HUES6 (cell line): ENCODE results near the gene MTMR12.
A peak's percentile ranks its signal among the peaks of the same experiment; 100 is the strongest.

Experiments used
- H3K27ac ChIP-seq: 2 replicates; pipeline ENCODE4 v1.7.0; 2013; ENCODE audit warnings: low read depth, mild to moderate bottlenecking, low read length, inconsistent platforms
- H3K27me3 ChIP-seq: 2 replicates; pipeline ENCODE4 v1.6.1; 2013; ENCODE audit warnings: low read length; ENCODE audit not compliant: control insufficient read depth, insufficient read depth
- H3K36me3 ChIP-seq: 2 replicates; pipeline ENCODE4 v1.6.1; 2013; ENCODE audit warnings: low read length; ENCODE audit not compliant: control insufficient read depth, insufficient read depth
- H3K4me1 ChIP-seq: 2 replicates; pipeline ENCODE4 v1.6.1; 2013; ENCODE audit warnings: low read length; ENCODE audit not compliant: control insufficient read depth, insufficient read depth
- H3K4me3 ChIP-seq: 2 replicates; pipeline ENCODE4 v1.5.1; 2013; ENCODE audit warnings: low read depth, low read length
- H3K9ac ChIP-seq: one replicate; pipeline ENCODE4 v1.6.1; 2013; ENCODE audit warnings: mild to moderate bottlenecking, low read length
- H3K9me3 ChIP-seq: 2 replicates; pipeline ENCODE4 v1.6.1; 2013; ENCODE audit warnings: low read depth, low read length; ENCODE audit not compliant: control insufficient read depth, insufficient read depth

Gene MTMR12, protein sequence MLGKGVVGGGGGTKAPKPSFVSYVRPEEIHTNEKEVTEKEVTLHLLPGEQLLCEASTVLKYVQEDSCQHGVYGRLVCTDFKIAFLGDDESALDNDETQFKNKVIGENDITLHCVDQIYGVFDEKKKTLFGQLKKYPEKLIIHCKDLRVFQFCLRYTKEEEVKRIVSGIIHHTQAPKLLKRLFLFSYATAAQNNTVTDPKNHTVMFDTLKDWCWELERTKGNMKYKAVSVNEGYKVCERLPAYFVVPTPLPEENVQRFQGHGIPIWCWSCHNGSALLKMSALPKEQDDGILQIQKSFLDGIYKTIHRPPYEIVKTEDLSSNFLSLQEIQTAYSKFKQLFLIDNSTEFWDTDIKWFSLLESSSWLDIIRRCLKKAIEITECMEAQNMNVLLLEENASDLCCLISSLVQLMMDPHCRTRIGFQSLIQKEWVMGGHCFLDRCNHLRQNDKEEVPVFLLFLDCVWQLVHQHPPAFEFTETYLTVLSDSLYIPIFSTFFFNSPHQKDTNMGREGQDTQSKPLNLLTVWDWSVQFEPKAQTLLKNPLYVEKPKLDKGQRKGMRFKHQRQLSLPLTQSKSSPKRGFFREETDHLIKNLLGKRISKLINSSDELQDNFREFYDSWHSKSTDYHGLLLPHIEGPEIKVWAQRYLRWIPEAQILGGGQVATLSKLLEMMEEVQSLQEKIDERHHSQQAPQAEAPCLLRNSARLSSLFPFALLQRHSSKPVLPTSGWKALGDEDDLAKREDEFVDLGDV

DNA sequence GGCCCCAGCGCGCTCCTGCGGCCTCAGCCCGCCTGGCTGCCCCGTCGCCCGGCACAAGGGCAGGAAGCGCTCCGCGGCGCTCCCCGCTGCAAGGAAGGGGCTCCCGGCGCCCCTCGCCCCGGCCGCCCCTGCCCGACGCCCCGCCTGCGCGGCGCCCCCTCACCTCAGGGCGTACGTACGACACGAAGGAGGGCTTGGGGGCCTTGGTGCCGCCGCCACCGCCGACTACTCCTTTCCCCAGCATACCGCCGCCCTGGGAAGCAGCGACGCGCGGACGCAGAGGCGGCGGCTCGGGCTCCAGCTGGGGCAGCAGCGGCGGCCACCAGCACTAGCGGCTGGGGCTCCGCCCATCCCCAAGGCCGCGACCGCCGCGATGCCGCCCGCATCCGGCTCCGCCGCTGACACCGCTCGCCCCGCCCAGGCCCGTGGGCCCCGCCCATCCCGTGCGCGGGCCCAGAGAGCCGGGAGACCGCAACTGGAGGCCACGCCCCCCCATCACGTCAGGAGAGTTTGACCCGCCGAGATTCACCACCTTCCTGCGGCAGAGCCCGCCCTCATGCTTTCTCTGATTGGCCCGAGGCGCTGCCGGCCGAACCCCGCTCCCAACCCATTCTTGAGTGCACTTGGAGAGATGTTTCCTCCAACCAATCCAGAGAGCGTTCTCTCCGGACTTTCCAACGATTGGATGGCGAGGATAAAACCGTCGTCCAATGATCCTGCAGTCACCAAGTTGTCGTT, at the start of gene MTMR12:
MTMR12 (minus strand) TSS at position 345 of the 738 bp plus-strand sequence; CDS start at position 244, 101 bp downstream.
- Histone ChIP-seq H3K9me3 (no peaks in the 10 kb centered on the region), H3K4me1 (peaks cover 9% of the 10 kb centered on the region), H3K36me3 (no peaks in the 10 kb centered on the region), H3K4me3 (peak within 1 kb of the TSS; percentile 94), H3K27me3 (no peaks in the 10 kb centered on the region), H3K27ac (peak within 1 kb of the TSS; percentile 56), H3K9ac (peak within 1 kb of the TSS; percentile 83)

DNA sequence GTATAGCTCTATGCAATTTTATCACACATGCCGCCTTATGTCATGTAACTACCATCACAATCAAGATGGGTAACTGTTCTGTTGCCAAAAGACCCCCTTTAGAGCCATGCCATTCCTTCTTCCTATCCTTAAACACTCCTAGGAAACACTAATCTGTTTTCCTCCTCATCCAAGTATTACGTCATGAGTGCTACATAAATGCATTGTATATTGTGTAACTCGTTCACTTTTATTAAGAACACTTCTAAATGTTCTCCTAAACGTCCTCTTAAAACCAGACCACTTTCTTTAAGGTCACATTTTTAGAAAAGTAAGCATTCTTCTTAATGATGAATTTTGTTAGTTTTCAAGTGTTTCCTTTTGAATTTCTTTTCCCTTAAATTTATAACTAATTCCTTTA, 49.8 kb upstream of the MTMR12 start:
- Histone ChIP-seq H3K4me3 (no peak overlapping the region), H3K4me1 (peaks cover 20% of the 10 kb centered on the region), H3K36me3 (peaks cover 40% of the 10 kb centered on the region), H3K27ac (no peak overlapping the region), H3K9ac (no peak overlapping the region), H3K9me3 (no peaks in the 10 kb centered on the region), H3K27me3 (no peaks in the 10 kb centered on the region)

DNA sequence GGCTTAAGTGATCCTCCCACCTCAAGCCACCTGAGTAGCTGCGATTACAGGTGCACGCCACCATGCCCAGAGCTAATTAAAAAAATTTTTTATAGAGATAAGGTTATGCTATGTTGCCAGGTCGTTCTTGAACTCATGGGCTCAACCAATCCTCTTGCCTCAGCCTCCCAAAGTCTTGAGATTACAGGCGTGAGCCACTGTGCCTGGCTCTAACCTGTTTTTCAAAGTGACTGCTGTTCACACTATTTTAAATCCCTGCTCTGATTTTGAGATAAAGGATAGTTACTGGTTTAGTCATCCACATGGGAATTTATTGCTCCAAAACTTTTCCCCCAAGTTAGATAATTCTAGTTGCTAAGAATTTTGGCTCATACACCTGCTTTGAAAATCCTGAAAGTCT, 48.2 kb upstream of the MTMR12 start:
- no peak overlapping the region for H3K9ac ChIP-seq
- H3K27me3 ChIP-seq, result no peaks in the 10 kb centered on the region
- peaks cover 20% of the 10 kb centered on the region for H3K4me1 ChIP-seq
- no peak overlapping the region for H3K4me3 ChIP-seq
- no peak overlapping the region for H3K27ac ChIP-seq
- peaks cover 49% of the 10 kb centered on the region for H3K36me3 ChIP-seq
- no peaks in the 10 kb centered on the region for H3K9me3 ChIP-seq

DNA sequence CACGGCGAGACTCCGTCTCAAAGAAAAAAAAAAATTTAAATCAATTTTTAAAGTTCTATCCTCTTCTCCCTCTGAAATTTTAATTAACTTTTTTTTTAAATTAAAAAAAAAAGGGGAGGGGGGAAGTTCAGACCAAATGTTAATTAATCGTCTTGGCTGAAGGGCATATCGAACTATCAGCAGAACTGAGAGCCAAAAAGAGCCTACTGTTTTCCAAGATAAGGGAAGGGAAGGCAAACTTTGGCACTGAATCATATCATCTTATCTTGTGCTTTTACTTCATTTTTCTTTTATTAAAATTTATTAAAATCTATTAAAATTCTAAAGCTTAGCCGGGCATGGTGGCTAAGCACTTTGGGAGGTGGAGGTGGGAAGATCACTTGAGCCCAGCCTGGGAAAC, 45.9 kb upstream of the MTMR12 start:
- peaks cover 20% of the 10 kb centered on the region for H3K4me1 ChIP-seq
- H3K27ac ChIP-seq, result 0 out of 2 replicates have a peak overlapping the region, but pooled peaks have one; percentile 18
- no peaks in the 10 kb centered on the region for H3K27me3 ChIP-seq
- H3K36me3 ChIP-seq, result peaks cover 55% of the 10 kb centered on the region
- no peaks in the 10 kb centered on the region for H3K9me3 ChIP-seq
- no peak overlapping the region for H3K4me3 ChIP-seq
- no peak overlapping the region for H3K9ac ChIP-seq

DNA sequence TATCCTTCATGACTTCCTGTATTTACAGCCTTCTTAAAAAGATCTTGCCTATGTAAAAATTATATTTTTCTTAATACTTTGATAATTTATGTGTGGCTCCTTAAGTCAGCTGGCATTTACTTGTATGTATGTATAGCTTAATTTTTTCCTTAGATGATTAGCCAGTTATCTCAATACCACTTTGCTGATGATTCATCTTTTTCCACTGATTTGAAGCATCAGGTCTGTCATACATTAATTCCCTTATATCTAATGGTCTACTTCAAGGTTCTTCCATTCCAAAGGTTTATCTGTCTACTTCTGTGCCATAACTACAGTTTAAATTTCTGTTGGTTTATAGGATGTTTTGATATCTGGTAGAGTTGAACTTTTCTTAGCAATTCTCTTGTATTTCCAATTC, 44.9 kb upstream of the MTMR12 start:
- Histone ChIP-seq H3K9me3 (no peaks in the 10 kb centered on the region), H3K27ac (no peak overlapping the region), H3K9ac (no peak overlapping the region), H3K4me1 (peaks cover 20% of the 10 kb centered on the region), H3K4me3 (no peak overlapping the region), H3K36me3 (peaks cover 46% of the 10 kb centered on the region), H3K27me3 (no peaks in the 10 kb centered on the region)

DNA sequence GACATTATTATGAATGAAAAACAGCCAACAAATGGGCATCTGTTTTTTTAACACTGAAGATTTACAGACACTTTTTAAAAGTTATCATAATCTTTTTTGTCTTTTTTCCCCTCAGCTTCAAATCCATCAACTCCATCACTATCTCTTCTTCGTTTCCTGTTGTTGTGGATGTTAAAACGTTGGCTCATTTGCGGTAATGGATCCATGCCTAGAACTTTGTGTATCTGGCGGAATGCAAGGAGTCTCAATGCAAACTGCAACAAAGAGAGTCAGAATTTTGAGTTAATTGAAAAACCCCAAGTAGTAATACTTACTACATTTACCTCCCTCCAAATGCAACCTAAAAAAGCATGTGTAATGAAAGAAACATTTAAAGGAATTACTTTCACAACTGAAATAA, 42.9 kb upstream of the MTMR12 start:
- peaks cover 38% of the 10 kb centered on the region for H3K36me3 ChIP-seq
- H3K27ac ChIP-seq, result no peak overlapping the region
- no peaks in the 10 kb centered on the region for H3K27me3 ChIP-seq
- no peak overlapping the region for H3K4me3 ChIP-seq
- peaks cover 15% of the 10 kb centered on the region for H3K4me1 ChIP-seq
- H3K9me3 ChIP-seq, result no peaks in the 10 kb centered on the region
- H3K9ac ChIP-seq, result no peak overlapping the region

DNA sequence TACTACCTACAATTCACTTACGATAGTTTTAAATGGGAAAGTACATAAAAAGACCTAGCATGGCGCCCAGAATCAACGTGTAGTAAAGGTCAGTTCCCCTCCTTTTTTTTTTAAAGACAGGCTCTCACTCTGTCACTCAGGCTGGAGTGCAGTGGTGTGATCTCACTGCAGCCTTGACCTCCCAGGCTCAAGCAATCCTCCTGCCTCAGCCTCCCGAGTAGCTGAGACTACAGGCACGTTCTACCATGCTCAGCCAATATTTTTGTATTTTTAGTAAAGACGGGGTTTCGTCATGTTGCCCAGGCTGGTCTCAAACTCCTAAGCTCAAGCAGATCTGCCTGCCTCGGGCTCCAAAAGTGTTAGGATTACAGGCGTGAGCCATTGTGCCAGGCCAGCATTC, 40.7 kb upstream of the MTMR12 start:
- Histone ChIP-seq H3K9me3 (0 out of 2 replicates have a peak, but pooled peaks cover 2% of the 10 kb centered on the region), H3K4me1 (no peaks in the 10 kb centered on the region), H3K27me3 (no peaks in the 10 kb centered on the region), H3K36me3 (peaks cover 30% of the 10 kb centered on the region), H3K27ac (no peak overlapping the region), H3K4me3 (no peak overlapping the region), H3K9ac (no peak overlapping the region)

DNA sequence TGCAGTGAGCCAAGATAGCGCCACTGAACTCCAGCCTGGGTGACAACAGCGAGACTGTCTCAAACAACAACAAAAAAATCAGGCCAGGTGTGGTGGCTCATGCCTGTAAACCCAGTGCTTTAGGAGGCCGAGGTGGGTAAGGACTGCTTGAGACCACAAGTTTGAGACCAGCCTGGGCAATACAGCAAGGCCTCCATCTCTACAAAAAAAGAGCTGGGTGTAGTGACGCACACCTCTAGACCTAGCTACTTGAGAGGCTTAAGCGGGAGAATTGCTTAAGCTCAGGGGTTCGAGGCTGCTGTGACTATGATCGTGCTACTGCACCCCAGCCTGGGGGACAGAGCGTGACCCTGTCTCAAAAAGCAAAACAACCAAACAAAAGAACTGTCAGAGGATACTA, 39.9 kb upstream of the MTMR12 start:
- Histone ChIP-seq H3K27me3 (no peaks in the 10 kb centered on the region), H3K27ac (no peak overlapping the region), H3K4me3 (no peak overlapping the region), H3K9ac (no peak overlapping the region), H3K36me3 (peaks cover 26% of the 10 kb centered on the region), H3K4me1 (no peaks in the 10 kb centered on the region), H3K9me3 (peaks cover 8% of the 10 kb centered on the region; the same call in 1 of the 2 replicates)

DNA sequence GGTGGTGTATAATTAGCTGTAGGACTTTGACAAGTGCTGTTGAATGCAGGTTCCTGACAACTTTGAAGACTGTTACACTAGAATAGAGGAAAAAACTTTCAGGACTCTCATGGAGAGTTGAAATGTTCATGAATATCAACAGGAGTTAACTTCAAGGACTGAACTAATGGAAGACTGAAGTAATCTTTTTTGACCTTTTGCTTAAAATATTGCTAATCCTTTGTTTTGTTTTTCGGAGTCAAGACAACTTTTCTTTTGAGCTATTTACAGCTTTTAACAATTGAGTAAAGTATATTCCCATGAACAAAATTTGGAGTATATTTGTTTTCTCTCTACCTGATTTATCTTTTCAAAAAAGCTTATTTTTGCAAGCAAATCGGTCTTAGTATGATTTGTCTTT, 34.1 kb upstream of the MTMR12 start:
- Histone ChIP-seq H3K9ac (no peak overlapping the region), H3K27me3 (no peaks in the 10 kb centered on the region), H3K9me3 (peaks cover 31% of the 10 kb centered on the region), H3K4me3 (no peak overlapping the region), H3K4me1 (no peaks in the 10 kb centered on the region), H3K27ac (no peak overlapping the region), H3K36me3 (no peaks in the 10 kb centered on the region)

DNA sequence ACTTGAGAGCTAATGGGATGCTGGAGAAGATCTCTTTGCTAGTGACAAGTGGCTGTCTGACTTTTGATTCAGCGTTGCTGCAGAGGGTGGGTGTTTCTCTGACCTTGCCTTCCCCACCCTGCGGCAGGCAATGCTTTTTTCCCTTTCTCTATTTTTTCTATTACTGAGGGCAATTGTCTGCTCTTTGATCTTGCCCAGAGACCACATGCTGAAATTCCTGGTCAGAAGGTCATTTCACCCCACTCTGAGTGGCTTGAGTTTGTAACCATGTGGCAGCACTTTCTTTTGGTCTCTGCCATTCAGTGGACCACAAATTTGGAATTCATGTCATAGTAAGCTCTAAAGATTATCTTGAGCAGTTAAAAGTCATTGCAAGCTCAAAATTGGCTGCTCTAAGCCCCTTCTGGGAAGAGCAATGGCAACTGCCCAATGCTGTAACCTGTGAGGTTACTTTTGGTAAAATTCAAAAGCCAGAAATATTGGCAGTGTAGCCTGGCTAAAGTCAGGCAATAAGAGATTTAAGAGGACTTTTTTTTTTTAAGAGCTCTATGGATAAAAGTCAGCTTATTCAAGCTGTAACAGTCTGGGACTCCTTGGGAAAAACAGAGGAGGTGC, 30.4 kb upstream of the MTMR12 start:
- no peaks in the 10 kb centered on the region for H3K4me1 ChIP-seq
- H3K9ac ChIP-seq, result no peak overlapping the region
- peaks cover 61% of the 10 kb centered on the region for H3K9me3 ChIP-seq
- H3K4me3 ChIP-seq, result no peak overlapping the region
- H3K36me3 ChIP-seq, result no peaks in the 10 kb centered on the region
- no peaks in the 10 kb centered on the region for H3K27me3 ChIP-seq
- H3K27ac ChIP-seq, result no peak overlapping the region
